NT2/D1 (cell line): ENCODE data around the gene CAPN12.

Experiments
- SUZ12 ChIP-seq: IDR thresholded peaks from 2 replicates; pipeline ENCODE4 v1.6.1; 2011; ENCODE audit not compliant: insufficient read length, insufficient read depth; ENCODE audit errors: extremely low read depth
- YY1 ChIP-seq: IDR thresholded peaks from 2 replicates; pipeline ENCODE4 v1.6.1; 2011; ENCODE audit not compliant: insufficient read length, insufficient read depth
- ZNF274 ChIP-seq: IDR thresholded peaks from 2 replicates; pipeline ENCODE4 v1.6.1; 2011; ENCODE audit warnings: mild to moderate bottlenecking, low read depth, low read length

DNA sequence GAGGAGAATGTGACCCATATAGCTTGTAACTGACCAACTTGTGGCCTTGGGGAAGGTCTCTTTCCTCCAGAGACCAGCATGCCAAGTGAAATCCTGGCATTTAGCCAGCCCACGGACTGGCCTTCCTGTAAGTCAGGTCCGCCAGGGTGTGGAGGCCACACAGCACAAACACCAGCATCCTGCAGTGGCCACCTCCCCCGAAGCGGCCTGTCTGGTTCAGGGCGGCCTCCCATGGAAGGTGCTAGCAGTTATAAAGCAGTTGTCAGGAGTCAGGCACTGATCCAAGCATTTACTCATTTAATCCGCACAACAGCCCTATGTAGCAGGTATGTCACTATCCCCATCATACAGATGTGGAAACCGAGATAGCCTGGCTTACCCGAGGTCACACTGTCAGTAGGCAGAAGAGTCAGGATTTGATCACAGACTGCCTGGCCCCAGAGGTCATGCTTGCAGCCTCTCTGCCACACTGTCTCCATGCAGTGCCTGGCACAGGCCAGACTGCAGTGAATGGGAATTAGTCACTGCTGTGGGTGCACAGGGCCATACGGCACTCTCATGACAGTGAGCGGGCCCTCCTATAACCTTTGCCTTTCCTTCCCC lies 36.7 kb downstream of the CAPN12 start:
- TF ChIP-seq SUZ12 = no peak
- no peak for TF ChIP-seq ZNF274
- no peak for TF ChIP-seq YY1
